ENCODE results near the gene DNASE1L2.
"Not testable (repeated sequence)": the region's sequence is repeated elsewhere in the genome, so short reads cannot be mapped to it uniquely, and the experiment has no call there.

The DNASE1L2 gene

GRCh38 chr16:2200313-2200712, 35.9 kb upstream of the DNASE1L2 start:
- DNase-seq: no peak
- intact Hi-C loops (cut with DNase I): no loop called here

GRCh38 chr16:2203119-2203688, 33.0 kb upstream of the DNASE1L2 start:
- intact Hi-C loops (cut with DNase I); DNase-seq: not testable (repeated sequence)

- intact Hi-C loops (cut with DNase I): loop anchor here (1.0 to 5.0 kb wide), 2 partner anchors 47 to 64 kb away; partner anchors contain the start of genes RNPS1 and TRAF7
- DNase-seq: peak in 2 of 10 donors; percentile 62 to 83
Observed at GRCh38 chr16:2204416-2205103, 31.7 kb upstream of the DNASE1L2 start.

- peak; percentile 75 to 97 (median 84) for DNase-seq
- intact Hi-C loops (cut with DNase I): loop anchor here (1.0 to 5.0 kb wide), 2 partner anchors 48 to 63 kb away; partner anchors contain the start of genes RNPS1 and TRAF7
Observed at GRCh38 chr16:2205104-2205966, 30.9 kb upstream of the DNASE1L2 start, which contains the start of gene MLST8. Gene MLST8, plus strand, starts transcription at chr16:2205454. Its CDS starts 632 bp downstream, at chr16:2206086.

GRCh38 chr16:2205967-2206313, 30.3 kb upstream of the DNASE1L2 start:
- peak in 2 of 10 donors; percentile 34 to 73 for DNase-seq
- intact Hi-C loops (cut with DNase I): loop anchor here (1.0 to 5.0 kb wide), 2 partner anchors 49 to 62 kb away; partner anchors contain the start of genes RNPS1 and TRAF7

- DNase-seq: peak in 1 of 10 donors; percentile 10
- intact Hi-C loops (cut with DNase I): loop anchor here (5.0 kb wide), 1 partner anchor 49 kb away; the partner anchor contains the start of gene TRAF7
Observed at GRCh38 chr16:2206420-2206779, 29.8 kb upstream of the DNASE1L2 start.

GRCh38 chr16:2206780-2207433, 29.3 kb upstream of the DNASE1L2 start:
- peak in 2 of 10 donors; percentile 9 to 72 for DNase-seq
- intact Hi-C loops (cut with DNase I): loop anchor here (5.0 kb wide), 1 partner anchor 50 kb away; the partner anchor contains the start of gene TRAF7

- no peak for DNase-seq
- intact Hi-C loops (cut with DNase I): loop anchor here (5.0 kb wide), 1 partner anchor 51 kb away; the partner anchor contains the start of gene TRAF7
Observed at GRCh38 chr16:2207872-2208271, 28.4 kb upstream of the DNASE1L2 start.

- intact Hi-C loops (cut with DNase I): loop anchor here (5.0 kb wide), 1 partner anchor 51 kb away; the partner anchor contains the start of gene TRAF7
- DNase-seq: peak in 2 of 10 donors; percentile 11 to 72
Observed at GRCh38 chr16:2208308-2208707, 27.9 kb upstream of the DNASE1L2 start.

GRCh38 chr16:2208772-2209171, 27.5 kb upstream of the DNASE1L2 start:
- DNase-seq: no peak
- intact Hi-C loops (cut with DNase I): loop anchor here (5.0 kb wide), 1 partner anchor 51 kb away; the partner anchor contains the start of gene TRAF7

GRCh38 chr16:2209258-2210008, 26.8 kb upstream of the DNASE1L2 start:
- DNase-seq: peak in 1 of 10 donors; percentile 6
- intact Hi-C loops (cut with DNase I): loop anchor here (5.0 kb wide), 1 partner anchor 52 kb away; the partner anchor contains the start of gene TRAF7

GRCh38 chr16:2210009-2210332, 26.3 kb upstream of the DNASE1L2 start:
- intact Hi-C loops (cut with DNase I): no loop called here
- peak in 1 of 10 donors; percentile 7 for DNase-seq

- peak in 1 of 10 donors; percentile 11 for DNase-seq
- intact Hi-C loops (cut with DNase I): no loop called here
Observed at GRCh38 chr16:2210386-2211365, 25.6 kb upstream of the DNASE1L2 start, which contains the start of gene BRICD5. Gene BRICD5, minus strand, starts transcription at chr16:2210863. Its CDS starts 30 bp downstream, at chr16:2210833.

- intact Hi-C loops (cut with DNase I): no loop called here
- DNase-seq: peak in 1 of 10 donors; percentile 6
Observed at GRCh38 chr16:2211923-2212347, 24.3 kb upstream of the DNASE1L2 start.

- intact Hi-C loops (cut with DNase I): no loop called here
- peak in 1 of 10 donors; percentile 9 for DNase-seq
Observed at GRCh38 chr16:2212362-2213324, 23.6 kb upstream of the DNASE1L2 start.

GRCh38 chr16:2213817-2214718, 22.2 kb upstream of the DNASE1L2 start:
- peak in 2 of 10 donors; percentile 19 to 81 for DNase-seq
- intact Hi-C loops (cut with DNase I): no loop called here

Measured in posterior cingulate gyrus (tissue), 11 donors.